Duodenal mucosa (tissue), 2 donors: ENCODE data around the gene MCEE.
A peak's percentile ranks its signal among the peaks of the same experiment; 100 is the strongest.

Experiments
- H3K27ac ChIP-seq: one replicate; pipeline ENCODE4 v1.7.0; 2013; ENCODE audit warnings: low read depth, low read length
- H3K27me3 ChIP-seq, 2 donors: one replicate each; pipeline ENCODE4 v1.7.0; 2013; ENCODE audit warnings: low read length in 2 of 2, control low read depth in 1 of 2; ENCODE audit not compliant: insufficient read depth in 2 of 2, control insufficient read depth in 1 of 2
- H3K36me3 ChIP-seq, 2 donors: one replicate each; pipeline ENCODE4 v1.7.0; 2013; ENCODE audit warnings: low read length in 2 of 2, control low read depth in 1 of 2; ENCODE audit not compliant: insufficient read depth in 2 of 2, control insufficient read depth in 1 of 2
- H3K4me1 ChIP-seq, 2 donors: one replicate each; pipeline ENCODE4 v1.7.0; 2013; ENCODE audit warnings: low read length in 2 of 2, control low read depth in 1 of 2; ENCODE audit not compliant: insufficient read depth in 2 of 2, control insufficient read depth in 1 of 2
- H3K4me3 ChIP-seq, 2 donors: one replicate each; pipeline ENCODE4 v1.7.0; 2013; ENCODE audit warnings: low read length in 2 of 2, low read depth in 1 of 2
- H3K9ac ChIP-seq, 2 donors: one replicate each; pipeline ENCODE4 v1.7.0; 2013; ENCODE audit warnings: low read length in 2 of 2, low read depth in 1 of 2
- H3K9me3 ChIP-seq, 2 donors: one replicate each; pipeline ENCODE4 v1.7.0; 2013; ENCODE audit warnings: low read length in 2 of 2, control low read depth in 1 of 2; ENCODE audit not compliant: control insufficient read depth in 1 of 2

MCEE gene

GRCh38 chr2:71069376-71069775 lies 60.7 kb downstream of the MCEE start:
- no peak overlapping the region for H3K27ac ChIP-seq
- peaks cover 10 to 19% of the 10 kb centered on the region in 2 donors for H3K36me3 ChIP-seq
- H3K27me3 ChIP-seq, result no peaks in the 10 kb centered on the region
- H3K4me3 ChIP-seq, result peak overlapping the region; percentile 92 to 93
- H3K9ac ChIP-seq, result peak overlapping the region; percentile 91 to 98
- H3K9me3 ChIP-seq, result no peaks in the 10 kb centered on the region
- peaks cover 11 to 37% of the 10 kb centered on the region in 2 donors for H3K4me1 ChIP-seq

GRCh38 chr2:71068218-71069035 lies 61.6 kb downstream of the MCEE start, which contains the start of gene NAGK:
Gene NAGK, plus strand, starts transcription at chr2:71068648. Its CDS starts 36 bp downstream, at chr2:71068684.
- Histone ChIP-seq H3K4me3 (peak within 1 kb of the TSS; percentile 92 to 93), H3K9me3 (no peaks in the 10 kb centered on the region), H3K27ac (peak within 1 kb of the TSS; percentile 95), H3K4me1 (peaks cover 14 to 37% of the 10 kb centered on the region in 2 donors), H3K9ac (peak within 1 kb of the TSS; percentile 91 to 98), H3K36me3 (peaks cover 2 to 12% of the 10 kb centered on the region in 2 donors), H3K27me3 (no peaks in the 10 kb centered on the region)

- Histone ChIP-seq H3K27me3 (no peaks in the 10 kb centered on the region), H3K4me1 (peaks cover 15 to 34% of the 10 kb centered on the region in 2 donors), H3K27ac (peak overlapping the region; percentile 95), H3K9ac (peak overlapping the region; percentile 91 to 98), H3K4me3 (peak overlapping the region; percentile 92 to 93), H3K36me3 (peaks cover 0 to 6% of the 10 kb centered on the region in 2 donors), H3K9me3 (no peaks in the 10 kb centered on the region)
Measured at GRCh38 chr2:71067567-71068217, 62.3 kb downstream of the MCEE start.

- no peak overlapping the region for H3K9ac ChIP-seq
- H3K27ac ChIP-seq, result no peak overlapping the region
- H3K4me3 ChIP-seq, result no peak overlapping the region
Measured at GRCh38 chr2:71066856-71067255, 63.2 kb downstream of the MCEE start.

GRCh38 chr2:71064754-71065621 lies 65.0 kb downstream of the MCEE start:
- H3K9ac ChIP-seq, result no peak overlapping the region
- no peak overlapping the region for H3K4me3 ChIP-seq
- no peaks in the 10 kb centered on the region for H3K27me3 ChIP-seq

More at GRCh38 chr2:71066856-71067255, 63.2 kb downstream of the MCEE start:
- Histone ChIP-seq H3K9me3 (no peaks in the 10 kb centered on the region), H3K4me1 (peaks cover 15 to 26% of the 10 kb centered on the region in 2 donors), H3K27me3 (no peaks in the 10 kb centered on the region), H3K36me3 (no peaks in the 10 kb centered on the region)

GRCh38 chr2:71064110-71064611 lies 65.9 kb downstream of the MCEE start:
- Histone ChIP-seq H3K36me3 (no peaks in the 10 kb centered on the region), H3K9ac (no peak overlapping the region), H3K9me3 (no peaks in the 10 kb centered on the region), H3K4me1 (peaks cover 6 to 8% of the 10 kb centered on the region in 2 donors), H3K27ac (peak overlapping the region; percentile 34), H3K4me3 (peak overlapping the region in 1 of 2 donors; percentile 1), H3K27me3 (no peaks in the 10 kb centered on the region)

More at GRCh38 chr2:71064754-71065621, 65.0 kb downstream of the MCEE start:
- H3K27ac ChIP-seq, result peak overlapping the region; percentile 34
- H3K9me3 ChIP-seq, result no peaks in the 10 kb centered on the region
- H3K4me1 ChIP-seq, result peaks cover 15% of the 10 kb centered on the region in 2 donors
- no peaks in the 10 kb centered on the region for H3K36me3 ChIP-seq

- Histone ChIP-seq H3K4me1 (peaks cover 4 to 5% of the 10 kb centered on the region in 2 donors), H3K4me3 (no peak overlapping the region), H3K9ac (no peak overlapping the region), H3K27ac (no peak overlapping the region), H3K27me3 (no peaks in the 10 kb centered on the region), H3K9me3 (no peaks in the 10 kb centered on the region), H3K36me3 (no peaks in the 10 kb centered on the region)
Measured at GRCh38 chr2:71063216-71063615, 66.8 kb downstream of the MCEE start.

GRCh38 chr2:71060871-71061270 lies 69.2 kb downstream of the MCEE start:
- Histone ChIP-seq H3K27ac (no peak overlapping the region), H3K9ac (no peak overlapping the region), H3K36me3 (no peaks in the 10 kb centered on the region), H3K9me3 (no peaks in the 10 kb centered on the region), H3K4me1 (peaks cover 0 to 4% of the 10 kb centered on the region in 2 donors), H3K4me3 (no peak overlapping the region), H3K27me3 (no peaks in the 10 kb centered on the region)

GRCh38 chr2:71060211-71060610 lies 69.8 kb downstream of the MCEE start:
- Histone ChIP-seq H3K27me3 (no peaks in the 10 kb centered on the region), H3K4me1 (peaks cover 0 to 4% of the 10 kb centered on the region in 2 donors), H3K4me3 (no peak overlapping the region), H3K9me3 (no peaks in the 10 kb centered on the region), H3K9ac (no peak overlapping the region), H3K36me3 (no peaks in the 10 kb centered on the region), H3K27ac (no peak overlapping the region)
